Stimulated activated CD8-positive, alpha-beta memory T cell treated with anti-CD3 and anti-CD28 coated beads, Interleukin-12 subunit alpha, Interleukin-12 subunit beta, amount 100 ng/mL, for 1 hour (primary cell): Measurements from ENCODE around the gene EPHA4.

Experiments used
- DNase-seq: peaks from one replicate; pipeline ENCODE4 v3.0.0-alpha.2; 2020; ENCODE audit warnings: low read depth

EPHA4 gene

GRCh38 chr2:221439761-221440479, 132.2 kb downstream of the EPHA4 start:
- no peak for DNase-seq

- no peak for DNase-seq
These were observed 135.0 kb downstream of the EPHA4 start for GRCh38 chr2:221437056-221437455.

GRCh38 chr2:221435171-221435570, 136.9 kb downstream of the EPHA4 start:
- DNase-seq, result no peak

- DNase-seq, result no peak
These were observed 138.0 kb downstream of the EPHA4 start for GRCh38 chr2:221434142-221434541.

- DNase-seq, result no peak
These were observed 140.6 kb downstream of the EPHA4 start for GRCh38 chr2:221431477-221431876.

- no peak for DNase-seq
These were observed 142.2 kb downstream of the EPHA4 start for GRCh38 chr2:221429741-221430491.

GRCh38 chr2:221428896-221429295, 143.2 kb downstream of the EPHA4 start:
- no peak for DNase-seq

GRCh38 chr2:221426929-221427328, 145.2 kb downstream of the EPHA4 start:
- no peak for DNase-seq

- no peak for DNase-seq
These were observed 146.2 kb downstream of the EPHA4 start for GRCh38 chr2:221425891-221426290.

GRCh38 chr2:221425353-221425752, 146.8 kb downstream of the EPHA4 start:
- no peak for DNase-seq

GRCh38 chr2:221423210-221423804, 148.8 kb downstream of the EPHA4 start:
- DNase-seq, result no peak

- DNase-seq, result no peak
These were observed 149.4 kb downstream of the EPHA4 start for GRCh38 chr2:221422516-221423209.

- DNase-seq, result no peak
These were observed 151.9 kb downstream of the EPHA4 start for GRCh38 chr2:221420245-221420644.

- no peak for DNase-seq
These were observed 156.3 kb downstream of the EPHA4 start for GRCh38 chr2:221415789-221416188.

- no peak for DNase-seq
These were observed 159.1 kb downstream of the EPHA4 start for GRCh38 chr2:221412978-221413377.

GRCh38 chr2:221410487-221410886, 161.6 kb downstream of the EPHA4 start:
- no peak for DNase-seq

GRCh38 chr2:221407765-221408164, 164.3 kb downstream of the EPHA4 start:
- DNase-seq, result no peak

- DNase-seq, result no peak
These were observed 166.6 kb downstream of the EPHA4 start for GRCh38 chr2:221405521-221405920.

GRCh38 chr2:221402072-221402471, 170.0 kb downstream of the EPHA4 start:
- no peak for DNase-seq

- no peak for DNase-seq
These were observed 171.7 kb downstream of the EPHA4 start for GRCh38 chr2:221400411-221400810.

- DNase-seq, result no peak
These were observed 172.9 kb downstream of the EPHA4 start for GRCh38 chr2:221399183-221399582.

- DNase-seq, result no peak
These were observed 174.9 kb downstream of the EPHA4 start for GRCh38 chr2:221397187-221397586.
